OCI-M2 (cell line): Measurements from ENCODE around the gene ACYP2.
"Not testable (repeated sequence)": the region's sequence is repeated elsewhere in the genome, so short reads cannot be mapped to it uniquely, and the experiment has no call there.

Experiments used
- DNase-seq: peaks from one replicate; lab custom pipeline; 2025; ENCODE audit not compliant: unreplicated experiment; lab: John Stamatoyannopoulos, UW

Gene ACYP2

GRCh38 chr2:54097124-54097523 lies 18.3 kb upstream of the ACYP2 start:
- DNase-seq: no peak

- no peak for DNase-seq
Observed at GRCh38 chr2:54099370-54099769, 16.0 kb upstream of the ACYP2 start.

- DNase-seq: no peak
Observed at GRCh38 chr2:54099829-54100585, 15.4 kb upstream of the ACYP2 start.

DNA sequence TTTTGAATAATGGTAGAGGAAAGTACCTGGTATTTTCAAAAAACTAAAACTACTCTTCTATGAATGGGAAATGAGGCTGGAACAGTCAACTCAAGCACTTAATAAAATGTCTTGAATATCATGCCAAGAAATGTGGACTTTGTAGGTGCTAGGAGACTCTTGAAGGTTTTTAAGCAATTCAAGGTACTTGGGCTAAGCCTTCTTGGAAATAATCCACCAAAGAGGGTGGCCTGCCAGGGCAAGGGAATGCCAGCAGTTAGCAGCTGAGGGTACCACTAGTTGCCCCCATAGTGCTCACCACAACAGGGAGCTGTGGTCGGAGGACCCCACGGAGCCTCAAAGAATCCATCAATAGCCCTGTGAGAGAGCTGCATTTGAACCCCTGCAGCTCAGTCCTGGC lies 14.6 kb upstream of the ACYP2 start:
- DNase-seq: no peak

DNA sequence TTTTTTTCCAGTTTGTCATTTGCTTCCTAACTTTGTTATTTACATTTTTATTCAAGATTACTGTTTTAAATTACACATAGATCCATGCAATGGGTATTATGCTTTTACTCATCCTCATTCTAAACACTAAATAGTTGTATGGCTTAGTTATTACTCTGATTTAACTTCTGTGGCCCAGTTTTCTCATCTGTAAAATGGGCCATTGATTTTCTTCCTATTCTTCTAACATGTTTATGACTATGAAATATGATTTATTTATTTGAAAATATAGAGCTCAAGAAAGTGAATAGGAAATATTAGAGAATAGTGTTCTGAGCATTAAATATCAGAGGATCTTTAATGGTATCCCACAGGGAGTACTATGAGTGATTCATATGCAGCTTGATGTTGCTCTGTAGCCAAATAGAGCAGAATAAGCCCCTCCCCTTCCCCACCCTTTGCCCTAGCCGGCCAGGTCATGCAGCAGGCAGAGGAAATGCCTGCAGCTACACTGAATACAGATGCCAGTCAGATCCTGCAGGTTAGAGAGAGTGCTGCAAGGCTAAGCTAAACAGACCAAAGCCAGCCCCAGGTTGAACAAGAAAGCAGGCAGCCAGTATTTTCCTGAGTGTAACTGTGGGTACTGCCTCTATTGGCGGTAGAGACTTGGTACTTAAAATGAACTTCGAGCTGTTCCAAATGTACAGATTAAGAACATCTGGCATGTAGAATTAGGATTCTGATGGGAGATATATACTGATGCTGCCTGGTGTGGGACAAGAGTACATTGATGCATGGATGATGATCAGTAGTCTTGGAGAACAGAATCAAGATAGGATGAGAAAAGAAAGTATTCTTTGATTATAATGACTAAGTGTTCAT lies 11.7 kb upstream of the ACYP2 start:
- DNase-seq: no peak

GRCh38 chr2:54106631-54107454 lies 8.6 kb upstream of the ACYP2 start:
- no peak for DNase-seq

GRCh38 chr2:54107455-54107764 lies 8.0 kb upstream of the ACYP2 start:
- no peak for DNase-seq

DNA sequence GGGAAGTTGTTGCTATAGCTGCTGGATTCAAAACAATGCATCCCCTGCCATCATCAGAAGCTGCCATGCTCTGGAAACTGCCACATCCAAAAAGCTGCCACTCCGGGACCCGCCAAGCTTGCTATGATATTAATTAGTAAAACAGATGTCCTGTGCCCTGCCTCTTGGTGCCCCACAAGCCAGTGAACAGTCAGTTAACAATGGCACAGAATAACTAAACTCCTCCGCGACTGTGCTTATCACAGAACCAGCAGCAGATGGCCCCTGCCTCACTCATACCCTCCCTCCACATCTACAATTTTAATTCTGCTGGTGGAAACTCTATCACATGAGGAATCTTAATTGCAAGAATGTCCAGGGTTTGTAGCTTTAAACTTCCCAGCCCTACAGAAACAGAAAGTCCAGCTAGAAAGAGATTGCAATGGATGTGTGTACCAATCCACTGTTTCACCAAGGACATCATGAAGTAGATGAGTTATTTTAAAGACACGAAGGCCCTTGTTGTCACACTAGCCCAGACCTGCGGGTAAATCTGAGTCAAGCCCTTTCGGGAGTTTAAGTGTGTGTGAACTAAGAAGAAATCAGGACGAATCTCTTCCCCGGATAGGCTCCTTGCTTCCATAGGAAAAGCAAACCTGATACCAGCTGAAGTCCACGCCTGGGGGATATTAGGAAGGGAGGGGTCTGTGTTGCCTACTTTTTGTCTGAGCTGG lies 7.4 kb upstream of the ACYP2 start:
- DNase-seq: no peak

DNA sequence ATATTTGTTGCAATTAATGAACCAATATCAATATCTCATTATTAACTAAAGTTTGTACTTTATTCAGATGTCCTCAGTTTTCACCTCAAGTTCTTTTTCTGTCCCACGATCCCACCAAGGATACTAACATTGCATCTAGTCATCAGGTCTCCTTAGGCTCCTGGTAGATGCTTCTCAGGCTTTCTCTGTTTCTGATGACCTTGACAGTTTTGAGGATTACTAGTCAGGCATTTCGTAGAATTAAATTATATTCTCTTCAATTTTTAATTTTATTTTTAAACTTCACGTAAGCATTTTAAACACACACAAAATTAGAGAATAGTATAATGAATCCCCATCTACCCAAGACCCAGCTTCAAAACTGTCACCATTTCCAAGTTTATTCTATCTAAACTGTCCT lies 5.6 kb upstream of the ACYP2 start:
- no peak for DNase-seq

DNA sequence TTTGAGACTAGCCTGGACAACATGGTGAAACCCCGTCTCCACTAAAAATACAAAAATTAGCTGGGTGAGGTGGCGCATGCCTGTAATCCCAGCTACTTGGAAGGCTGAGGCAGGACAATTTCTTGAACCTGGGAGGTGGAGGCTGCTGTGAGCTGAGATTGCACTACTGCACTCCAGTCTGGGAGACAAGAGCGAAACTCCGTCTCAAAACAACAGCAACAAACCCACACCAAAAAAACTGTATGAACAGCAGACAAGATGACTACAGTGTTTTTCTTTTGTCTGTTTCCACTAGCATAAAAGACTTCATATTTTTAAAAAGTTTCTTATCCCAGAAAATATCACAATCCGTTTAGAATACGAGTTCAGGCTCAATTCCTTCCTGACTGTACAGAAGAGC lies 936 bp upstream of the ACYP2 start:
- DNase-seq: not testable (repeated sequence)

DNA sequence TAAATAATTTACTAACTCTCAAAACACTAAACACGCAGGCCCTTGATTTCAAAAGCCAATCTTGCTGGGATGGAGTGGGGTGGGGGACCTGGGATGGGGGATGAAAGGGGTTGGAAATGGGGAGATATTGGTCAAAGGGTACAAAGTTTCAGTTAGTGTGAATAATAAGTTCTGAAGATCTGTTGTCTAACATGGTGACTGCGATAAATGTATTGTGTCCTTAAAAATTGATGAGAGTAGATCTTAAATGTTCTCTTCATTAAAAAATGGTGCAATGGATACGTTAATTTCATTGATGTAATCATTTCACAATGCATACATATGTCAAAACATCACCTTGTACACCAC lies 505 bp upstream of the ACYP2 start:
- DNase-seq: no peak

- not testable (repeated sequence) for DNase-seq
Observed at GRCh38 chr2:54116598-54116997, 1.2 kb downstream of the ACYP2 start.

GRCh38 chr2:54120950-54121349 lies 5.5 kb downstream of the ACYP2 start:
- DNase-seq: no peak

GRCh38 chr2:54122171-54122935 lies 6.9 kb downstream of the ACYP2 start:
- no peak for DNase-seq

DNA sequence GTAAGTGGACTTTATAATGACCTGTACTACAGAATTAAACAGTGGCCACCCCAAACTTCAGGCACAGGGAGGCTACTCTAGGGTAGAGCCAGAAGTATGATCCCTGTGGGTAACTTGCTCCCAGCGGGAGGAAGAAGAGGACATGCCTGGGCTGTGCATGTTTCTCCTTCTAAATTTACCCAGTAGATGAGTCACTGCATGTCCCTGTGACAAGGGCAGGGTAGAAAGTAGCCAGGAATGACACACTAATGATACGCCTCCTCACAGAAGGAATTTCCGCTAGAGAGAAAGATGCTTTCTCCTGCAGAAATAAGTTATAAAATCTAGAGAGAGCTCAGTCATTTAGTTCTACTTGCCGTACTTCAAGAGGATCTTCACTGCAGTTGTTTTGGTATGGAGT lies 7.5 kb downstream of the ACYP2 start:
- no peak for DNase-seq

GRCh38 chr2:54127174-54127573 lies 11.8 kb downstream of the ACYP2 start:
- not testable (repeated sequence) for DNase-seq

DNA sequence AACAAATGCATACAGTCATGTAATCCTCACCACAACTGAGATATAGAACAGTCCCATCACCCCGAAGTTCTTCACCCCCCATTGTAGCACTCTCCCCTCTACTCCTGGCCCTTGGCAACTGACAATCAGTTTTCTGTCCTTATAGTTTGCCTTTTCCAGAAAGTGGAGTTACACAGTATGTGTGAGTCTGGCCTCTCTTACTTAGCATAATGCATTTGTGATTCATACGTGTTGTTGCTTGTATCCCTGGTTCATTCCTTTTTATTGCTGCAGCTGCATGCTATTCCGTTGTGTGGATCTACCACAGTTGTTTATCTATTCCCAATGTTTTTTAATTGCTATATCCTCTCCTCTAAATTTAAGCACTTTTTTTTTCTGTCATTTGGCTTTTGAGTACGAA lies 17.6 kb downstream of the ACYP2 start:
- DNase-seq: no peak

DNA sequence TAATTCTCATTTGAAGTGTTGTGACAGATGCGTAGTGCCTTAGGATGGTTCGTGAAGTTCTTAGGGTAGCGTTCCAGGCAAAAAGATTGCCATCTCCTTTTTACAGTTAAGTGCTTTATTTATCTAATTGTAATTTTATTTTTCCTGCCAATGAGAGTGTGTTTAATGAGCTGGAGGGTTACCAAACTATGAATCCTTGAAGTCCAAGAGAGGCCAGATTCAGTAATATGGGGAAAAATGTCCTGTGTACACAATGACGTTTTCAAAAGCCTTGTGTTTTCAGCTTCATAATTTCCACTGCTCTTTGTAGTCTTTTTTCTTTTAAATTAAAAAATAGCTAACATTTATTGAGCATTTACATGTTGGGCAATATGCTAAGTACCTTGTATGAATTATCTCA lies 23.8 kb downstream of the ACYP2 start:
- DNase-seq: no peak

DNA sequence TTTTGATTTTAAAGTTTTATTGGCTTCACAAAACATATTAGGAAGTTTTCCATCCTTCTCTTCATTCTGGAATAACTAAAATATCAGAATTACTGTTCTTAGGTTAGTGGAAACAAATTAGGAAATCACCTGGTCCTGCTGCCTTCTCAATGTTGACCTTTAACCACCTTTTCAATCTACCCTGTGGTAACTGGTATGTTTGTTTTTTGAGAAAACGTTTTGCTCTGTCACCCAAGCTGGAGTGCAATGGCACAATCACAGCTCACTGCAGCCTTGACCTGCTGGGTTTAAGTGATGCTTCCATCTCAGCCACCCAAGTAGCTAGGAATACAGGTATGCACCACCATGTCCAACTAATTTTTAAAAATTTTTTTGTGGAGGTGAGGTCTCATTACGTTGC lies 28.4 kb downstream of the ACYP2 start:
- no peak for DNase-seq

DNA sequence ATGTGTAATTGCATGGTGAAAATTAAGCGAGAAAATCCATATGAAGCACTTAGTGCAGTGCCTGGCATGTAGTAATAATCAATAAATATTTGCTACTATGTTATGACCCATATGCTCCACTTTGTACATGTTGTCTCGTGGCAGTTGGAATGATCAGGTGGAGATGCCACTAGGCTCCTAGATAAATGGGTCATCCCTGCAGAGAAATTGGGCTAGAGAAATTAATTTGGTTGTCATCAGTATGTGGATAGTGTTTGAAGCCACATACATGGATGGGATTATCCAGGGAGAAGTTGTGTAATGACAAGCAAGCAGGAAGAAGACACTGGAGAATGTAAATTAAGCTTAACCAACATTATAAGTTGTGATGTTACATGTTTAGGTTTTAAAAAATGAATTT lies 33.0 kb downstream of the ACYP2 start:
- DNase-seq: no peak
